Endothelial cell (in vitro differentiated cells): ENCODE measurements around the gene FAM171A2. TPM values are rescaled to one million over a fixed set of nuclear protein-coding genes. Genes with fewer than 3 reads are reported as not detected.

Experiments
- DNase-seq: peaks from one replicate; pipeline ENCODE4 v3.0.0; 2021; ENCODE audit warnings: low spot score
- H3K27ac Mint-ChIP-seq: one replicate; pipeline ENCODE4 v1.8.0; 2021; ENCODE audit warnings: mixed read lengths, inconsistent platforms; ENCODE audit not compliant: unreplicated experiment
- H3K27me3 Mint-ChIP-seq: one replicate; pipeline ENCODE4 v1.8.0; 2021; ENCODE audit warnings: mild to moderate bottlenecking, moderate library complexity, mixed read lengths, inconsistent platforms; ENCODE audit not compliant: unreplicated experiment
- H3K36me3 Mint-ChIP-seq: one replicate; pipeline ENCODE4 v1.8.0; 2021; ENCODE audit warnings: mild to moderate bottlenecking, low read depth, mixed read lengths, inconsistent platforms; ENCODE audit not compliant: unreplicated experiment
- H3K4me1 Mint-ChIP-seq: one replicate; pipeline ENCODE4 v1.8.0; 2021; ENCODE audit warnings: mild to moderate bottlenecking, mixed read lengths, inconsistent platforms; ENCODE audit not compliant: unreplicated experiment
- H3K4me3 Mint-ChIP-seq: one replicate; pipeline ENCODE4 v1.8.0; 2021; ENCODE audit warnings: mild to moderate bottlenecking, mixed read lengths, inconsistent platforms; ENCODE audit not compliant: unreplicated experiment
- H3K9me3 Mint-ChIP-seq: one replicate; pipeline ENCODE4 v1.8.0; 2021; ENCODE audit warnings: mixed read lengths, inconsistent platforms; ENCODE audit not compliant: unreplicated experiment
- total RNA-seq: library from RNA; stranded (reverse); fragmentation: NEBNext Ultra II Directional; extraction: Animal tissue kit (Norgen Biotek cat#: 25700); gene quantifications from one replicate; pipeline ENCODE4 v1.2.1, GENCODE V29; 2021; ENCODE audit not compliant: unreplicated experiment
- TF ChIP-seq, protein P1 (sequence below): fragments of 200-600 bp; sonication (generic); IDR thresholded peaks from one replicate; pipeline ENCODE4 v1.5.0; 2021; ENCODE audit warnings: antibody characterized with exemption; ENCODE audit not compliant: unreplicated experiment

Gene FAM171A2
- total RNA-seq, 1 donor from 2014 or later = 53.7 TPM

DNA sequence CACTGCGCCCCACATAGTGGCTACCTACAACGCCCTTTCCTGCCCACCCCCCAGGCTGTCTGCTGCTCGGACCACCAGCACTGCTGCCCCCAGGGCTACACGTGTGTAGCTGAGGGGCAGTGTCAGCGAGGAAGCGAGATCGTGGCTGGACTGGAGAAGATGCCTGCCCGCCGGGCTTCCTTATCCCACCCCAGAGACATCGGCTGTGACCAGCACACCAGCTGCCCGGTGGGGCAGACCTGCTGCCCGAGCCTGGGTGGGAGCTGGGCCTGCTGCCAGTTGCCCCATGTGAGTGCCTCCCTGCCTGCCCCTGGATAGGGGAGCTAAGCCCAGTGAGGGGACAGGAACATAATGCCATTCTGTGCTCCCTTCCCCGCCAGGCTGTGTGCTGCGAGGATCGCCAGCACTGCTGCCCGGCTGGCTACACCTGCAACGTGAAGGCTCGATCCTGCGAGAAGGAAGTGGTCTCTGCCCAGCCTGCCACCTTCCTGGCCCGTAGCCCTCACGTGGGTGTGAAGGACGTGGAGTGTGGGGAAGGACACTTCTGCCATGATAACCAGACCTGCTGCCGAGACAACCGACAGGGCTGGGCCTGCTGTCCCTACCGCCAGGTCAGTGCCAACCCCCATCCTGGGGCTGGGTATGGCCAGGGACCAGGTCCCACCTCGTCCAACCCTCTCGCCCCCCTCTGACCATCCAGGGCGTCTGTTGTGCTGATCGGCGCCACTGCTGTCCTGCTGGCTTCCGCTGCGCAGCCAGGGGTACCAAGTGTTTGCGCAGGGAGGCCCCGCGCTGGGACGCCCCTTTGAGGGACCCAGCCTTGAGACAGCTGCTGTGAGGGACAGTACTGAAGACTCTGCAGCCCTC is 11.5 kb downstream of the FAM171A2 start:
- Mint-ChIP-seq H3K27ac (no peak overlapping the region), H3K27me3 (peaks cover 14% of the 10 kb centered on the region), H3K9me3 (no peaks in the 10 kb centered on the region), H3K4me1 (peaks cover 5% of the 10 kb centered on the region), H3K36me3 (peaks cover 6% of the 10 kb centered on the region), H3K4me3 (peak overlapping the region; percentile 56)
- DNase-seq = no peak
- TF ChIP-seq, protein P1, sequence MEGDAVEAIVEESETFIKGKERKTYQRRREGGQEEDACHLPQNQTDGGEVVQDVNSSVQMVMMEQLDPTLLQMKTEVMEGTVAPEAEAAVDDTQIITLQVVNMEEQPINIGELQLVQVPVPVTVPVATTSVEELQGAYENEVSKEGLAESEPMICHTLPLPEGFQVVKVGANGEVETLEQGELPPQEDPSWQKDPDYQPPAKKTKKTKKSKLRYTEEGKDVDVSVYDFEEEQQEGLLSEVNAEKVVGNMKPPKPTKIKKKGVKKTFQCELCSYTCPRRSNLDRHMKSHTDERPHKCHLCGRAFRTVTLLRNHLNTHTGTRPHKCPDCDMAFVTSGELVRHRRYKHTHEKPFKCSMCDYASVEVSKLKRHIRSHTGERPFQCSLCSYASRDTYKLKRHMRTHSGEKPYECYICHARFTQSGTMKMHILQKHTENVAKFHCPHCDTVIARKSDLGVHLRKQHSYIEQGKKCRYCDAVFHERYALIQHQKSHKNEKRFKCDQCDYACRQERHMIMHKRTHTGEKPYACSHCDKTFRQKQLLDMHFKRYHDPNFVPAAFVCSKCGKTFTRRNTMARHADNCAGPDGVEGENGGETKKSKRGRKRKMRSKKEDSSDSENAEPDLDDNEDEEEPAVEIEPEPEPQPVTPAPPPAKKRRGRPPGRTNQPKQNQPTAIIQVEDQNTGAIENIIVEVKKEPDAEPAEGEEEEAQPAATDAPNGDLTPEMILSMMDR = no peak

DNA sequence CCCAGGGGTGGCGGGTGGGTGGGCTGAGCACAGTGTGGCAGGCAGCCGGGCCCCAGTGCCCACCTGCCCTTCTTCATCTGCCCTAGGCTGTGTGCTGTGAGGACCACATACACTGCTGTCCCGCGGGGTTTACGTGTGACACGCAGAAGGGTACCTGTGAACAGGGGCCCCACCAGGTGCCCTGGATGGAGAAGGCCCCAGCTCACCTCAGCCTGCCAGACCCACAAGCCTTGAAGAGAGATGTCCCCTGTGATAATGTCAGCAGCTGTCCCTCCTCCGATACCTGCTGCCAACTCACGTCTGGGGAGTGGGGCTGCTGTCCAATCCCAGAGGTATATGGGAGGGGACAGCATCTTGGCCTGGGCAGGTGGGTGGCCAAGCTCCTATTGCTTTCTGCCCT is 12.2 kb downstream of the FAM171A2 start:
- peaks cover 5% of the 10 kb centered on the region for H3K4me1 Mint-ChIP-seq
- no peak overlapping the region for H3K4me3 Mint-ChIP-seq
- no peak overlapping the region for H3K27ac Mint-ChIP-seq
- peaks cover 6% of the 10 kb centered on the region for H3K36me3 Mint-ChIP-seq
- TF ChIP-seq, protein P1 = no peak
- H3K27me3 Mint-ChIP-seq = peaks cover 14% of the 10 kb centered on the region
- DNase-seq = no peak
- H3K9me3 Mint-ChIP-seq = no peaks in the 10 kb centered on the region

DNA sequence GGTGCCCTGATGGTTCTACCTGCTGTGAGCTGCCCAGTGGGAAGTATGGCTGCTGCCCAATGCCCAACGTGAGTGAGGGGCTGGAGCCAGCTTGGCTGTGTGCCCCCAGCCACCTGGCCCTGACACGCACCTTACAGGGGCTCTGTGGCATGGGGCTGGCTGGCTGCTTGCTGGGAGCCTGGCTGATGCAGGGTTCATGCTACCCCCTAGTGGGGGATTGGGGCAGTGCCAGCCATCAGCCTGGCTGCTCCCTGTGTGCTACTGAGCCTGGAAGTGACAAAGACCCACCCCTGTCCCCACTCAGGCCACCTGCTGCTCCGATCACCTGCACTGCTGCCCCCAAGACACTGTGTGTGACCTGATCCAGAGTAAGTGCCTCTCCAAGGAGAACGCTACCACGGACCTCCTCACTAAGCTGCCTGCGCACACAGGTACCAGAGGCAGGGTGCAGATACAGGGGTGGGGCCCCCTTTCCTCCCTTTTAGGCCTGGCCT is 12.9 kb downstream of the FAM171A2 start:
- H3K4me1 Mint-ChIP-seq = peaks cover 10% of the 10 kb centered on the region
- H3K4me3 Mint-ChIP-seq = no peak overlapping the region
- H3K27ac Mint-ChIP-seq = peak overlapping the region; percentile 48
- H3K27me3 Mint-ChIP-seq = peaks cover 14% of the 10 kb centered on the region
- H3K36me3 Mint-ChIP-seq = peaks cover 6% of the 10 kb centered on the region
- H3K9me3 Mint-ChIP-seq = no peaks in the 10 kb centered on the region
- TF ChIP-seq, protein P1 = peak; percentile 73
- DNase-seq = peak; percentile 87

DNA sequence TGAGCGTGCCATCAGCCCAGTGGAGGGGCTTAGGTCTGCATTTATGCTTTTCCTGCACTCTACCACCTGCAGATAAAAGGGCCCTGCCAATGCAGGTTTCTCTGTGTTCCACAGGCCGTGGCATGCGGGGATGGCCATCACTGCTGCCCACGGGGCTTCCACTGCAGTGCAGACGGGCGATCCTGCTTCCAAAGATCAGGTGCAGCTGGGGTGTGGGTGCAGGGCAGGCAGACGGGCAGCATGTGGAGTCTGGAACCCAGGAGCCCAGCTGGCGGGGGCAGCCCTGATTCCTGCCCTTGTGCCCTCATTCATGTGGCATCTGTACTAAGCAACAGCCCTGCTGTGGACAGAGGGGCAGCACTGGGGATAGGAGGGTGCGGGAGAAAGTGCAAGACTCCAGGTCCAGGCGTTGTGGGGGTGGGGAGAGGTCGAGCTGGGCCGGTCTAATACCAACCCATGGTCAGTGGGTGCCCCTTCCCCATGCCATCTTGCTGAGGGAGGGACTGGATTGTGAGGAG is 14.0 kb downstream of the FAM171A2 start:
- Mint-ChIP-seq H3K4me3 (peak overlapping the region; percentile 42), H3K27ac (no peak overlapping the region), H3K36me3 (peaks cover 10% of the 10 kb centered on the region), H3K9me3 (no peaks in the 10 kb centered on the region), H3K27me3 (peaks cover 18% of the 10 kb centered on the region), H3K4me1 (peaks cover 17% of the 10 kb centered on the region)
- TF ChIP-seq, protein P1 = no peak
- no peak for DNase-seq

DNA sequence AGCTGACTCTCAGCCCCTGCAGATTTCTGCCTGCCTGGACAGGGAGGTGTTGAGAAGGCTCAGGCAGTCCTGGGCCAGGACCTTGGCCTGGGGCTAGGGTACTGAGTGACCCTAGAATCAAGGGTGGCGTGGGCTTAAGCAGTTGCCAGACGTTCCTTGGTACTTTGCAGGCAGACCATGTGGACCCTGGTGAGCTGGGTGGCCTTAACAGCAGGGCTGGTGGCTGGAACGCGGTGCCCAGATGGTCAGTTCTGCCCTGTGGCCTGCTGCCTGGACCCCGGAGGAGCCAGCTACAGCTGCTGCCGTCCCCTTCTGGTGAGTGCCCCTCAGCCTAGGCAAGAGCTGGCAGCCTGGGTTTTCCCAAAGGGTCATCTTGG is 14.7 kb downstream of the FAM171A2 start:
- H3K4me1 Mint-ChIP-seq = peaks cover 17% of the 10 kb centered on the region
- peaks cover 22% of the 10 kb centered on the region for H3K27me3 Mint-ChIP-seq
- H3K27ac Mint-ChIP-seq = no peak overlapping the region
- peaks cover 10% of the 10 kb centered on the region for H3K36me3 Mint-ChIP-seq
- DNase-seq = no peak
- H3K9me3 Mint-ChIP-seq = no peaks in the 10 kb centered on the region
- H3K4me3 Mint-ChIP-seq = no peak overlapping the region
- TF ChIP-seq, protein P1 = no peak
